HepG2 (cell line): Measurements from ENCODE around the gene C11orf21. TPM values are rescaled to one million over a fixed set of nuclear protein-coding genes. Genes with fewer than 3 reads are reported as not detected.

Source experiments
- ATAC-seq: fragments of 200-7000 bp; cut with Tn5 transposase; 3 replicates; pipeline ENCODE4 v1.9.1; 2020; ENCODE audit warnings: mild to moderate bottlenecking, moderate library complexity
- BruUV-seq: library from RNA; stranded (reverse); fragments of 400-500 nt; replicated peaks from 2 replicates; lab custom pipeline; 2021; lab: Mats Ljungman, UMichigan
- CTCF ChIA-PET: fragments of 300-600 bp; formaldehyde crosslinking; extraction: SDS; loops from one replicate; lab custom pipeline; 2021; ENCODE audit warnings: low total read pairs, inconsistent platforms, low intra/inter-chr PET ratio; lab: Yijun Ruan, JAX
- POLR2A ChIA-PET: fragments of 350-600 bp; sonication (Branson Sonifier 250); formaldehyde crosslinking; loops from one replicate; lab custom pipeline; 2020; ENCODE audit warnings: antibody characterized with exemption, inconsistent platforms; lab: Yijun Ruan, JAX
- DNase-seq: peaks from one replicate; pipeline ENCODE4 v3.0.0-alpha.2; 2015; ENCODE audit warnings: low spot score
- FAIRE-seq: peaks from 3 replicates; lab custom pipeline; 2011; peaks lifted over from hg19 to GRCh38; lab: Jason Lieb, UNC
- H2AFZ ChIP-seq: one replicate; pipeline ENCODE4 v1.6.1; 2011; ENCODE audit warnings: low read length, inconsistent platforms
- H3K27ac ChIP-seq: fragments of 300-600 bp; 3 replicates; pipeline ENCODE4 v1.8.0; 2011; ENCODE audit warnings: mixed run types, mild to moderate bottlenecking, mixed read lengths, low read length, inconsistent platforms; ENCODE audit not compliant: insufficient read depth; ENCODE audit errors: extremely low read length
- H3K27me3 ChIP-seq, 2 experiments: fragments of 200-600 bp in 1 of 2; 2 replicates in 1 of 2; 3 replicates in 1 of 2; pipeline versions ENCODE4 v1.6.0 to v1.8.0; 2011; ENCODE audit warnings: low read length in 2 of 2, mild to moderate bottlenecking in 2 of 2, moderate library complexity in 2 of 2, inconsistent platforms in 1 of 2; ENCODE audit not compliant: insufficient read depth in 2 of 2, control insufficient read depth in 1 of 2
- H3K36me3 ChIP-seq, 2 experiments: fragments of 200-600 bp in 1 of 2; replicated peaks in 1 of 2; 2 replicates in 1 of 2; 3 replicates in 1 of 2; pipeline versions ENCODE4 v1.5.1 to v1.8.0; 2011; ENCODE audit warnings: low read length in 2 of 2, inconsistent platforms in 1 of 2; ENCODE audit not compliant: insufficient read depth in 2 of 2, control insufficient read depth in 1 of 2
- H3K4me1 ChIP-seq: 2 replicates; pipeline ENCODE4 v1.5.1; 2012; ENCODE audit warnings: low read length, inconsistent platforms; ENCODE audit not compliant: insufficient read depth
- H3K4me2 ChIP-seq: 2 replicates; pipeline ENCODE4 v1.6.0; 2011; ENCODE audit warnings: low read depth, low read length, inconsistent platforms
- H3K4me3 ChIP-seq, 3 experiments: fragments of 200-600 bp in 1 of 3; sonication (generic), shearing (Covaris generic) in 1 of 3; replicated peaks in 1 of 3; 2 replicates each; pipeline ENCODE4 v1.5.1; 2011 to 2016; ENCODE audit warnings: low read length in 3 of 3, inconsistent platforms in 2 of 3, low read depth in 2 of 3, mild to moderate bottlenecking in 2 of 3, control low read depth in 1 of 3, mixed read lengths in 1 of 3; ENCODE audit not compliant: insufficient read depth in 1 of 3
- H3K79me2 ChIP-seq: one replicate; pipeline ENCODE4 v1.6.1; 2011; ENCODE audit warnings: low read length, inconsistent platforms; ENCODE audit not compliant: insufficient read depth
- H3K9ac ChIP-seq: 2 replicates; pipeline ENCODE4 v1.6.0; 2011; ENCODE audit warnings: mild to moderate bottlenecking, low read depth, low read length, inconsistent platforms; ENCODE audit not compliant: insufficient read depth
- H3K9me3 ChIP-seq: 2 replicates; pipeline ENCODE4 v1.5.1; 2012; ENCODE audit warnings: mild to moderate bottlenecking, low read length
- H4K20me1 ChIP-seq: 2 replicates; pipeline ENCODE4 v1.6.0; 2011; ENCODE audit warnings: inconsistent platforms, mild to moderate bottlenecking, low read length, moderate library complexity; ENCODE audit not compliant: insufficient read depth
- DPF2 ChIP-seq: sonication (generic); formaldehyde crosslinking; IDR thresholded peaks from 2 replicates; pipeline ENCODE4 v1.4.0; 2020; ENCODE audit warnings: mild to moderate bottlenecking, low read depth, missing genetic modification reagents, borderline replicate concordance
- LCORL ChIP-seq, 2 experiments: fragments of 450-650 bp in 1 of 2; sonication (generic) in 1 of 2; formaldehyde crosslinking in 1 of 2; IDR thresholded peaks; 2 replicates each; pipeline versions ENCODE4 v1.5.0 to v1.6.1; 2017 to 2020; ENCODE audit warnings: antibody characterized with exemption in 1 of 2, missing genetic modification reagents in 1 of 2
- MAFF ChIP-seq: IDR thresholded peaks from 2 replicates; pipeline ENCODE4 v1.6.1; 2011; ENCODE audit warnings: low read depth, low read length, improper control_type of control experiment
- PRPF4 ChIP-seq: fragments of 200-400 bp; formaldehyde crosslinking; IDR thresholded peaks from 2 replicates; pipeline ENCODE4 v1.6.1; 2016; ENCODE audit warnings: low read length, low read depth; ENCODE audit not compliant: poor library complexity, severe bottlenecking
- WIZ ChIP-seq: sonication (generic); formaldehyde crosslinking; IDR thresholded peaks from 2 replicates; pipeline ENCODE4 v1.5.1; 2020; ENCODE audit warnings: mild to moderate bottlenecking, missing genetic modification reagents
- ZFP36L2 ChIP-seq: sonication (generic); formaldehyde crosslinking; IDR thresholded peaks from 2 replicates; pipeline ENCODE4 v1.4.0; 2020; ENCODE audit warnings: missing genetic modification reagents
- ZNF589 ChIP-seq: sonication (generic); formaldehyde crosslinking; conservative IDR thresholded peaks from 2 replicates; pipeline ENCODE4 v1.8.0; 2022; ENCODE audit warnings: mild to moderate bottlenecking, moderate library complexity, missing genetic modification reagents
- WGBS: methylation state at CpG from one replicate; pipeline ENCODE4 v1.1.6; 2017; ENCODE audit warnings: low lambda C conversion rate; 5-methylcytosine and 5-hydroxymethylcytosine counted together
- in situ Hi-C: cut with HindIII; loops from 2 replicates; pipeline ENCODE4 v1.10.0; 2017; ENCODE audit warnings: low pct_unique_long_range_greater_than_20kb; ENCODE audit not compliant: extremely low pct_ligation_motif_present
- intact Hi-C: fragments of 100-400 bp; cut with micrococcal nuclease; formaldehyde crosslinking; loops from one replicate; pipeline ENCODE4 v1.10.0; 2022; ENCODE audit not compliant: unreplicated experiment
- polyA plus RNA-seq, 8 experiments: library from polyadenylated mRNA; depleted of rRNA in 3 of 8; stranded (reverse) in 7 of 8; unstranded in 1 of 8; fragments of >200 nt; fragmentation: Illumina TruSeq in 4 of 8; extraction: Trizol in 4 of 8; gene quantifications; 2 replicates each; pipeline versions ENCODE4 v1.2.1 to v1.2.3, GENCODE V29; 2011 to 2016; ENCODE audit warnings: low read depth in 4 of 8, missing spikeins in 1 of 8, mixed read lengths in 1 of 8; ENCODE audit not compliant: insufficient read depth in 1 of 8
- total RNA-seq, 5 experiments: library from RNA; depleted of rRNA; stranded (reverse); fragments of >200 nt; fragmentation: Illumina TruSeq; extraction: Trizol; gene quantifications; 2 replicates each; pipeline ENCODE4 v1.2.3, GENCODE V29; 2016; ENCODE audit warnings: low read depth in 1 of 5
- TF ChIP-seq, protein P1 (sequence below): sonication (generic); formaldehyde crosslinking; IDR thresholded peaks from 2 replicates; pipeline ENCODE4 v1.4.0; 2020; ENCODE audit warnings: missing genetic modification reagents
- TF ChIP-seq, protein P2 (sequence below): sonication (generic); formaldehyde crosslinking; IDR thresholded peaks from 2 replicates; pipeline ENCODE4 v1.5.0; 2020; ENCODE audit warnings: missing genetic modification reagents
- TF ChIP-seq, protein P3 (sequence below): sonication (generic); formaldehyde crosslinking; IDR thresholded peaks from 2 replicates; pipeline ENCODE4 v1.5.0; 2020; ENCODE audit warnings: mild to moderate bottlenecking, missing genetic modification reagents

The C11orf21 gene
- total and polyA plus RNA-seq, 2 of the 13 experiments (the other 11 are each of a cell fraction or from before 2014, with no cell fraction given), result 0.08 TPM; not detected in 1

- no peak overlapping the region for H3K27ac ChIP-seq
Measured at GRCh38 chr11:2343502-2343901, 41.8 kb upstream of the C11orf21 start.

More at GRCh38 chr11:2343502-2343901, 41.8 kb upstream of the C11orf21 start:
- Histone ChIP-seq H3K4me3 (no peak overlapping the region), H3K4me1 (no peaks in the 10 kb centered on the region), H3K79me2 (no peaks in the 10 kb centered on the region), H2AFZ (no peak overlapping the region), H3K9ac (no peak overlapping the region), H4K20me1 (no peaks in the 10 kb centered on the region), H3K4me2 (no peak overlapping the region), H3K27me3 (peaks cover 0 to 19% of the 10 kb centered on the region in 2 experiments; a peak in 4 of 5 replicates), H3K36me3 (no peaks in the 10 kb centered on the region), H3K9me3 (no peaks in the 10 kb centered on the region)
- in situ Hi-C loops, result no loop called here
- ChIA-PET POLR2A (no interaction called here), CTCF (no interaction called here)
- WGBS, result 10% methylated on average over 4 of the region's 4 CpGs
- FAIRE-seq, result no peak
- no TSS peak for BruUV-seq
- intact Hi-C loops, result no loop called here
- TF ChIP-seq ZFP36L2 (CRISPR knock-in tag) (no peak), WIZ (CRISPR knock-in tag) (no peak), PRPF4 (no peak), LCORL (IDR thresholded peaks at IDR 0.05) (no peak), LCORL (CRISPR knock-in tag; IDR thresholded peaks at IDR 0.05) (no peak), ZNF589 (CRISPR knock-in tag) (no peak), DPF2 (no peak), MAFF (no peak)
- TF ChIP-seq, protein P1, sequence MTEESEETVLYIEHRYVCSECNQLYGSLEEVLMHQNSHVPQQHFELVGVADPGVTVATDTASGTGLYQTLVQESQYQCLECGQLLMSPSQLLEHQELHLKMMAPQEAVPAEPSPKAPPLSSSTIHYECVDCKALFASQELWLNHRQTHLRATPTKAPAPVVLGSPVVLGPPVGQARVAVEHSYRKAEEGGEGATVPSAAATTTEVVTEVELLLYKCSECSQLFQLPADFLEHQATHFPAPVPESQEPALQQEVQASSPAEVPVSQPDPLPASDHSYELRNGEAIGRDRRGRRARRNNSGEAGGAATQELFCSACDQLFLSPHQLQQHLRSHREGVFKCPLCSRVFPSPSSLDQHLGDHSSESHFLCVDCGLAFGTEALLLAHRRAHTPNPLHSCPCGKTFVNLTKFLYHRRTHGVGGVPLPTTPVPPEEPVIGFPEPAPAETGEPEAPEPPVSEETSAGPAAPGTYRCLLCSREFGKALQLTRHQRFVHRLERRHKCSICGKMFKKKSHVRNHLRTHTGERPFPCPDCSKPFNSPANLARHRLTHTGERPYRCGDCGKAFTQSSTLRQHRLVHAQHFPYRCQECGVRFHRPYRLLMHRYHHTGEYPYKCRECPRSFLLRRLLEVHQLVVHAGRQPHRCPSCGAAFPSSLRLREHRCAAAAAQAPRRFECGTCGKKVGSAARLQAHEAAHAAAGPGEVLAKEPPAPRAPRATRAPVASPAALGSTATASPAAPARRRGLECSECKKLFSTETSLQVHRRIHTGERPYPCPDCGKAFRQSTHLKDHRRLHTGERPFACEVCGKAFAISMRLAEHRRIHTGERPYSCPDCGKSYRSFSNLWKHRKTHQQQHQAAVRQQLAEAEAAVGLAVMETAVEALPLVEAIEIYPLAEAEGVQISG, result no peak
- TF ChIP-seq, protein P2, sequence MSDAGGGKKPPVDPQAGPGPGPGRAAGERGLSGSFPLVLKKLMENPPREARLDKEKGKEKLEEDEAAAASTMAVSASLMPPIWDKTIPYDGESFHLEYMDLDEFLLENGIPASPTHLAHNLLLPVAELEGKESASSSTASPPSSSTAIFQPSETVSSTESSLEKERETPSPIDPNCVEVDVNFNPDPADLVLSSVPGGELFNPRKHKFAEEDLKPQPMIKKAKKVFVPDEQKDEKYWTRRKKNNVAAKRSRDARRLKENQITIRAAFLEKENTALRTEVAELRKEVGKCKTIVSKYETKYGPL (CRISPR knock-in tag), result no peak
- TF ChIP-seq, protein P3, sequence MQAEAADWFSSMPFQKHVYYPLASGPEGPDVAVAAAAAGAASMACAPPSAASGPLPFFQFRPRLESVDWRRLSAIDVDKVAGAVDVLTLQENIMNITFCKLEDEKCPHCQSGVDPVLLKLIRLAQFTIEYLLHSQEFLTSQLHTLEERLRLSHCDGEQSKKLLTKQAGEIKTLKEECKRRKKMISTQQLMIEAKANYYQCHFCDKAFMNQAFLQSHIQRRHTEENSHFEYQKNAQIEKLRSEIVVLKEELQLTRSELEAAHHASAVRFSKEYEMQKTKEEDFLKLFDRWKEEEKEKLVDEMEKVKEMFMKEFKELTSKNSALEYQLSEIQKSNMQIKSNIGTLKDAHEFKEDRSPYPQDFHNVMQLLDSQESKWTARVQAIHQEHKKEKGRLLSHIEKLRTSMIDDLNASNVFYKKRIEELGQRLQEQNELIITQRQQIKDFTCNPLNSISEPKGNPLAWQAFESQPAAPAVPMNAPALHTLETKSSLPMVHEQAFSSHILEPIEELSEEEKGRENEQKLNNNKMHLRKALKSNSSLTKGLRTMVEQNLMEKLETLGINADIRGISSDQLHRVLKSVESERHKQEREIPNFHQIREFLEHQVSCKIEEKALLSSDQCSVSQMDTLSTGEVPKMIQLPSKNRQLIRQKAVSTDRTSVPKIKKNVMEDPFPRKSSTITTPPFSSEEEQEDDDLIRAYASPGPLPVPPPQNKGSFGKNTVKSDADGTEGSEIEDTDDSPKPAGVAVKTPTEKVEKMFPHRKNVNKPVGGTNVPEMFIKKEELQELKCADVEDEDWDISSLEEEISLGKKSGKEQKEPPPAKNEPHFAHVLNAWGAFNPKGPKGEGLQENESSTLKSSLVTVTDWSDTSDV, result no peak
- no peak for ATAC-seq
- no peak for DNase-seq
